SK-N-SH treated with all-trans-retinoic acid at 6 μM for 48 hours (cell line): Measurements from ENCODE around the gene NTM.
"Not testable (repeated sequence)": the region's sequence is repeated elsewhere in the genome, so short reads cannot be mapped to it uniquely, and the experiment has no call there.

Experiments used
- ATAC-seq: fragments of 200-7000 bp; cut with Tn5 transposase; 3 replicates; pipeline ENCODE4 v1.9.1; 2020; ENCODE audit warnings: mild to moderate bottlenecking, moderate library complexity
- ARNTL ChIP-seq: fragments of 450-650 bp; formaldehyde crosslinking; IDR thresholded peaks from 2 replicates; pipeline ENCODE4 v1.5.0; 2020; ENCODE audit warnings: low read depth, mild to moderate bottlenecking, moderate library complexity, borderline replicate concordance
- BACH2 ChIP-seq: fragments of 250-450 bp; sonication (Bioruptor Pico); IDR thresholded peaks from 2 replicates; pipeline ENCODE4 v1.9.0; 2021; ENCODE audit warnings: mild to moderate bottlenecking, borderline replicate concordance
- CREB5 ChIP-seq: fragments of 250-450 bp; sonication (Bioruptor Pico); IDR thresholded peaks from 2 replicates; pipeline ENCODE4 v1.5.1; 2020; ENCODE audit warnings: low read depth, mild to moderate bottlenecking, moderate library complexity
- CSDC2 ChIP-seq: fragments of 250-450 bp; sonication (Bioruptor Pico); IDR thresholded peaks from 2 replicates; pipeline ENCODE4 v1.5.0; 2020; ENCODE audit warnings: mild to moderate bottlenecking, moderate library complexity
- GLIS3 ChIP-seq: fragments of 250-450 bp; sonication (Bioruptor Pico); IDR thresholded peaks from 2 replicates; pipeline ENCODE4 v1.5.0; 2020; ENCODE audit warnings: mild to moderate bottlenecking, moderate library complexity
- ISL1 ChIP-seq: fragments of 250-450 bp; sonication (Bioruptor Pico); IDR thresholded peaks from 2 replicates; pipeline ENCODE4 v2.1.2; 2022; ENCODE audit warnings: mild to moderate bottlenecking, moderate library complexity
- PPARA ChIP-seq: fragments of 250-450 bp; sonication (Bioruptor Pico); IDR thresholded peaks from 2 replicates; pipeline ENCODE4 v1.5.0; 2020; ENCODE audit warnings: mild to moderate bottlenecking, borderline replicate concordance
- RARB ChIP-seq: fragments of 250-450 bp; sonication (Bioruptor Pico); IDR thresholded peaks from 2 replicates; pipeline ENCODE4 v1.8.0; 2021; ENCODE audit warnings: mild to moderate bottlenecking, moderate library complexity
- ZC3H10 ChIP-seq: fragments of 250-450 bp; sonication (Bioruptor Pico); IDR thresholded peaks from 2 replicates; pipeline ENCODE4 v1.5.1; 2021; ENCODE audit warnings: mild to moderate bottlenecking, moderate library complexity
- ZFP3 ChIP-seq: fragments of 250-450 bp; sonication (Bioruptor Pico); IDR thresholded peaks from 2 replicates; pipeline ENCODE4 v1.5.0; 2020; ENCODE audit warnings: mild to moderate bottlenecking, moderate library complexity
- ZFP30 ChIP-seq: fragments of 450-650 bp; formaldehyde crosslinking; IDR thresholded peaks from 2 replicates; pipeline ENCODE4 v1.5.0; 2022; ENCODE audit warnings: mild to moderate bottlenecking, moderate library complexity
- ZNF565 ChIP-seq: fragments of 450-650 bp; formaldehyde crosslinking; conservative IDR thresholded peaks from 2 replicates; pipeline ENCODE4 v1.5.0; 2020; ENCODE audit warnings: low read depth, mild to moderate bottlenecking, moderate library complexity
- ZNF70 ChIP-seq: fragments of 450-650 bp; formaldehyde crosslinking; IDR thresholded peaks from 2 replicates; pipeline ENCODE4 v1.5.0; 2020; ENCODE audit warnings: mild to moderate bottlenecking, moderate library complexity
- ZNF8 ChIP-seq: fragments of 450-650 bp; formaldehyde crosslinking; IDR thresholded peaks from 2 replicates; pipeline ENCODE4 v1.5.0; 2020; ENCODE audit warnings: mild to moderate bottlenecking, moderate library complexity
- TF ChIP-seq, protein P1 (sequence below): fragments of 250-450 bp; sonication (Bioruptor Pico); IDR thresholded peaks from 2 replicates; pipeline ENCODE4 v1.8.0; 2020; ENCODE audit warnings: mild to moderate bottlenecking, moderate library complexity, borderline replicate concordance
- TF ChIP-seq, protein P2 (sequence below): fragments of 250-450 bp; sonication (Bioruptor Pico); IDR thresholded peaks from 2 replicates; pipeline ENCODE4 v1.5.0; 2020; ENCODE audit warnings: mild to moderate bottlenecking, moderate library complexity

NTM gene

DNA sequence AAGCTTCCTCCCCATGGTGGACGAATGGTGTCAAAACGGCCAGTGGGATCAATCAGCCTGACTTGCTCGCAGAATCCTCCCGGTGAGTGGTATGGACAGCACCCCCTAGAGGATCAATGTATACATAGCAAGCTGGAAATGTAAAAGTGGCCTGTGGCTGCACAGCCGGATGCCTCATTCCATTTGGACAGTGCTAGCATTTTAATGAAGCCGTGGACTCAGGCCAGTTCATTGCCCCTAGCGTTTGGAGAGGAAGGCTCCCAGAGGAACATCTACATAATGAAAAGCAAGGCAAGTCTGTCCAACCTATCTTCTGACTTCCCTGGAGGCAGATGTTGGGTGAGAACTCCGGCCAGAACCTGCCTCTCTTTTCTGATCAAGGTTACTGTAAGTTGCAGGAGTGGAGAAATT is 942.3 kb downstream of the NTM start:
- TF ChIP-seq ZFP30 (CRISPR knock-in tag), result no peak
- TF ChIP-seq ISL1 (CRISPR knock-in tag), result no peak
- no peak for TF ChIP-seq CSDC2 (CRISPR knock-in tag)
- no peak for TF ChIP-seq ZFP3 (CRISPR knock-in tag)
- ATAC-seq, result no peak

- TF ChIP-seq, protein P1, sequence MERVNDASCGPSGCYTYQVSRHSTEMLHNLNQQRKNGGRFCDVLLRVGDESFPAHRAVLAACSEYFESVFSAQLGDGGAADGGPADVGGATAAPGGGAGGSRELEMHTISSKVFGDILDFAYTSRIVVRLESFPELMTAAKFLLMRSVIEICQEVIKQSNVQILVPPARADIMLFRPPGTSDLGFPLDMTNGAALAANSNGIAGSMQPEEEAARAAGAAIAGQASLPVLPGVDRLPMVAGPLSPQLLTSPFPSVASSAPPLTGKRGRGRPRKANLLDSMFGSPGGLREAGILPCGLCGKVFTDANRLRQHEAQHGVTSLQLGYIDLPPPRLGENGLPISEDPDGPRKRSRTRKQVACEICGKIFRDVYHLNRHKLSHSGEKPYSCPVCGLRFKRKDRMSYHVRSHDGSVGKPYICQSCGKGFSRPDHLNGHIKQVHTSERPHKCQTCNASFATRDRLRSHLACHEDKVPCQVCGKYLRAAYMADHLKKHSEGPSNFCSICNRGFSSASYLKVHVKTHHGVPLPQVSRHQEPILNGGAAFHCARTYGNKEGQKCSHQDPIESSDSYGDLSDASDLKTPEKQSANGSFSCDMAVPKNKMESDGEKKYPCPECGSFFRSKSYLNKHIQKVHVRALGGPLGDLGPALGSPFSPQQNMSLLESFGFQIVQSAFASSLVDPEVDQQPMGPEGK (CRISPR knock-in tag), result no peak
- TF ChIP-seq ISL1 (CRISPR knock-in tag), result no peak
- TF ChIP-seq ZNF70 (CRISPR knock-in tag), result no peak
- TF ChIP-seq ZNF565, result no peak
- TF ChIP-seq ARNTL (CRISPR knock-in tag), result no peak
- no peak for TF ChIP-seq ZNF8 (CRISPR knock-in tag)
- no peak for TF ChIP-seq PPARA (CRISPR knock-in tag)
- TF ChIP-seq GLIS3 (CRISPR knock-in tag), result no peak
- TF ChIP-seq, protein P2, sequence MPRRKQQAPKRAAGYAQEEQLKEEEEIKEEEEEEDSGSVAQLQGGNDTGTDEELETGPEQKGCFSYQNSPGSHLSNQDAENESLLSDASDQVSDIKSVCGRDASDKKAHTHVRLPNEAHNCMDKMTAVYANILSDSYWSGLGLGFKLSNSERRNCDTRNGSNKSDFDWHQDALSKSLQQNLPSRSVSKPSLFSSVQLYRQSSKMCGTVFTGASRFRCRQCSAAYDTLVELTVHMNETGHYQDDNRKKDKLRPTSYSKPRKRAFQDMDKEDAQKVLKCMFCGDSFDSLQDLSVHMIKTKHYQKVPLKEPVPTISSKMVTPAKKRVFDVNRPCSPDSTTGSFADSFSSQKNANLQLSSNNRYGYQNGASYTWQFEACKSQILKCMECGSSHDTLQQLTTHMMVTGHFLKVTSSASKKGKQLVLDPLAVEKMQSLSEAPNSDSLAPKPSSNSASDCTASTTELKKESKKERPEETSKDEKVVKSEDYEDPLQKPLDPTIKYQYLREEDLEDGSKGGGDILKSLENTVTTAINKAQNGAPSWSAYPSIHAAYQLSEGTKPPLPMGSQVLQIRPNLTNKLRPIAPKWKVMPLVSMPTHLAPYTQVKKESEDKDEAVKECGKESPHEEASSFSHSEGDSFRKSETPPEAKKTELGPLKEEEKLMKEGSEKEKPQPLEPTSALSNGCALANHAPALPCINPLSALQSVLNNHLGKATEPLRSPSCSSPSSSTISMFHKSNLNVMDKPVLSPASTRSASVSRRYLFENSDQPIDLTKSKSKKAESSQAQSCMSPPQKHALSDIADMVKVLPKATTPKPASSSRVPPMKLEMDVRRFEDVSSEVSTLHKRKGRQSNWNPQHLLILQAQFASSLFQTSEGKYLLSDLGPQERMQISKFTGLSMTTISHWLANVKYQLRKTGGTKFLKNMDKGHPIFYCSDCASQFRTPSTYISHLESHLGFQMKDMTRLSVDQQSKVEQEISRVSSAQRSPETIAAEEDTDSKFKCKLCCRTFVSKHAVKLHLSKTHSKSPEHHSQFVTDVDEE (CRISPR knock-in tag), result no peak
- no peak for TF ChIP-seq ZC3H10 (CRISPR knock-in tag)
- TF ChIP-seq ZFP3 (CRISPR knock-in tag), result no peak
- ATAC-seq, result no peak
These were observed 944.6 kb downstream of the NTM start for GRCh38 chr11:132314911-132315455.

- ATAC-seq, result no peak
These were observed 945.3 kb downstream of the NTM start for GRCh38 chr11:132315696-132316095.

DNA sequence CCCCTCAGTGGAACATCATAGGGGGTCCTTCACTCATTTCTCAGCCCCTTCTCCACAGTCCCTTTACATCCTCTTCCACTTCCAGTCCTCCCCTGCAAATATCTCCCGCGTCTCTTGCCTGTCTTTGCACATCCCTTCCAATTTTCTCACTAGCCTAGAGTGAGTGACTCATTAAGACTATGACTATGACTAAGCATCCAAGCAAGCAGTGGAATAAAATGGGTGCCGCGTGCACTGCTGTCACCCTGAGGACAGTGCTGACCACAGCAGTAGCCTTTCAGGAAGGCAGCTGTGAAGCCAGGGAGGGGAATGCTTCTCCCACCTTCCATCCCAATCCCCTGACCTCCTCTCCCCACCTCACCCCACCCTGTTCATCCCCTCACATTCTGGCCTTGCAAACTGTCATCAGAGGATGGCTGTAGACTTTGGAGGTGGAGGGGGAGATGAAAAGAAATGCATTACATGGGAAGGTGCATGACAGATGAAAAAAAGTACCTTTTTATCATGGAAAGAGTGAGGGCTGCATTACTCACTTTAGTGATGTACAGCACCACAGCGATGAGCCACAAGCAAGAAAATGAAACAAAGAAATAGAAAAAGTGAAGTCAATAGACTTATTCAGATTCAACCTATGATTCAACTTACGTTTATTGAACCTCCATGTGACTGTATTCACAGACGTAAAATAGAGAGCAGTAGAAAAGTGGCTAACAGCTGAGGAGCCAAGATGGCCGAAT is 948.2 kb downstream of the NTM start:
- TF ChIP-seq ZFP3 (CRISPR knock-in tag) (no peak), ARNTL (CRISPR knock-in tag) (no peak), ZNF565 (no peak), ZFP30 (CRISPR knock-in tag) (no peak), CREB5 (CRISPR knock-in tag) (no peak), BACH2 (CRISPR knock-in tag) (no peak), ZNF70 (CRISPR knock-in tag) (no peak), CSDC2 (CRISPR knock-in tag) (no peak), RARB (CRISPR knock-in tag) (no peak), ZNF8 (CRISPR knock-in tag) (no peak)
- TF ChIP-seq, protein P2 (CRISPR knock-in tag), result no peak
- ATAC-seq, result no peak

More at GRCh38 chr11:132315696-132316095, 945.3 kb downstream of the NTM start:
- TF ChIP-seq GLIS3 (CRISPR knock-in tag), result no peak
- no peak for TF ChIP-seq ZNF8 (CRISPR knock-in tag)
- TF ChIP-seq, all 23 proteins: peak for 0

- not testable (repeated sequence) for ATAC-seq
These were observed 949.0 kb downstream of the NTM start for GRCh38 chr11:132319419-132319818.
